HepG2 (cell line): ENCODE results near the gene MRPL28. TPM values are rescaled to one million over a fixed set of nuclear protein-coding genes. Genes with fewer than 3 reads are reported as not detected.

Source experiments
- CCDC6 ChIP-seq: sonication (generic); formaldehyde crosslinking; IDR thresholded peaks from 2 replicates; pipeline ENCODE4 v1.8.1; 2022; ENCODE audit warnings: mild to moderate bottlenecking, missing genetic modification reagents, moderate library complexity
- CENPT ChIP-seq: sonication (generic); formaldehyde crosslinking; IDR thresholded peaks from 2 replicates; pipeline ENCODE4 v1.8.0; 2022; ENCODE audit warnings: low read depth, mild to moderate bottlenecking, moderate library complexity, missing genetic modification reagents
- FOXC1 ChIP-seq: sonication (generic); formaldehyde crosslinking; IDR thresholded peaks from 2 replicates; pipeline ENCODE4 v1.8.0; 2022; ENCODE audit warnings: mild to moderate bottlenecking, missing genetic modification reagents, borderline replicate concordance
- GATAD2A ChIP-seq: IDR thresholded peaks from 2 replicates; pipeline ENCODE4 v1.6.1; 2016
- GTF2F1 ChIP-seq: fragments of 150-350 bp; IDR thresholded peaks from 2 replicates; pipeline ENCODE4 v1.6.1; 2014; ENCODE audit warnings: low read length
- JARID2 ChIP-seq: sonication (generic); formaldehyde crosslinking; IDR thresholded peaks from 2 replicates; pipeline ENCODE4 v1.8.1; 2023; ENCODE audit warnings: missing genetic modification reagents, inconsistent platforms; ENCODE audit not compliant: insufficient replicate concordance
- NFE2L2 ChIP-seq: fragments of 150-350 bp; IDR thresholded peaks from 2 replicates; pipeline ENCODE4 v1.6.1; 2014; ENCODE audit warnings: low read length
- PPARG ChIP-seq: conservative IDR thresholded peaks from 2 replicates; pipeline ENCODE4 v1.6.1; 2016; ENCODE audit warnings: missing biosample characterization, missing genetic modification reagents
- RFXANK ChIP-seq: IDR thresholded peaks from 2 replicates; pipeline ENCODE4 v1.6.1; 2016
- TBL1XR1 ChIP-seq: fragments of 150-350 bp; IDR thresholded peaks from 2 replicates; pipeline ENCODE4 v1.6.1; 2014; ENCODE audit warnings: borderline replicate concordance, low read length; ENCODE audit not compliant: partially characterized antibody
- ZEB1 ChIP-seq: IDR thresholded peaks from 2 replicates; pipeline ENCODE4 v1.6.1; 2012; ENCODE audit warnings: mild to moderate bottlenecking, low read depth, inconsistent platforms; ENCODE audit not compliant: insufficient replicate concordance
- ZFAT ChIP-seq: sonication (generic); formaldehyde crosslinking; conservative IDR thresholded peaks from 2 replicates; pipeline ENCODE4 v1.8.1; 2023; ENCODE audit warnings: missing genetic modification reagents, inconsistent platforms
- ZNF17 ChIP-seq: sonication (generic); formaldehyde crosslinking; IDR thresholded peaks from 2 replicates; pipeline ENCODE4 v1.5.0; 2020; ENCODE audit warnings: mild to moderate bottlenecking, missing genetic modification reagents
- ZNF207 ChIP-seq: fragments of 450-650 bp; IDR thresholded peaks from 2 replicates; pipeline ENCODE4 v1.6.1; 2016; ENCODE audit warnings: antibody characterized with exemption, borderline replicate concordance
- ZNF382 ChIP-seq: sonication (generic); formaldehyde crosslinking; IDR thresholded peaks from 2 replicates; pipeline ENCODE4 v1.5.0; 2020; ENCODE audit warnings: missing genetic modification reagents, mild to moderate bottlenecking, borderline replicate concordance
- ZNF501 ChIP-seq: sonication (generic); formaldehyde crosslinking; IDR thresholded peaks from 2 replicates; pipeline ENCODE4 v1.5.1; 2020; ENCODE audit warnings: mild to moderate bottlenecking, moderate library complexity, missing genetic modification reagents
- ZNF557 ChIP-seq: sonication (generic); formaldehyde crosslinking; IDR thresholded peaks from 2 replicates; pipeline ENCODE4 v1.4.0; 2020; ENCODE audit warnings: missing genetic modification reagents
- ZNF660 ChIP-seq: sonication (generic); formaldehyde crosslinking; IDR thresholded peaks from 2 replicates; pipeline ENCODE4 v1.5.1; 2020; ENCODE audit warnings: mild to moderate bottlenecking, low read depth, missing genetic modification reagents, borderline replicate concordance
- polyA plus RNA-seq, 8 experiments: library from polyadenylated mRNA; depleted of rRNA in 3 of 8; stranded (reverse) in 7 of 8; unstranded in 1 of 8; fragments of >200 nt; fragmentation: Illumina TruSeq in 4 of 8; extraction: Trizol in 4 of 8; gene quantifications; 2 replicates each; pipeline versions ENCODE4 v1.2.1 to v1.2.3, GENCODE V29; 2011 to 2016; ENCODE audit warnings: low read depth in 4 of 8, missing spikeins in 1 of 8, mixed read lengths in 1 of 8; ENCODE audit not compliant: insufficient read depth in 1 of 8
- total RNA-seq, 5 experiments: library from RNA; depleted of rRNA; stranded (reverse); fragments of >200 nt; fragmentation: Illumina TruSeq; extraction: Trizol; gene quantifications; 2 replicates each; pipeline ENCODE4 v1.2.3, GENCODE V29; 2016; ENCODE audit warnings: low read depth in 1 of 5
- TF ChIP-seq, protein P1 (sequence below): sonication (generic); formaldehyde crosslinking; IDR thresholded peaks from 2 replicates; pipeline ENCODE4 v1.4.0; 2020; ENCODE audit warnings: mild to moderate bottlenecking, low read depth, missing genetic modification reagents
- TF ChIP-seq, protein P2 (sequence below): sonication (generic); formaldehyde crosslinking; IDR thresholded peaks from 2 replicates; pipeline ENCODE4 v1.4.0; 2020; ENCODE audit warnings: missing genetic modification reagents, low read depth, mild to moderate bottlenecking, borderline replicate concordance
- TF ChIP-seq, protein P3 (sequence below): IDR thresholded peaks from 2 replicates; pipeline ENCODE4 v1.6.1; 2016; ENCODE audit warnings: low read depth
- TF ChIP-seq, protein P4 (sequence below): IDR thresholded peaks from 2 replicates; pipeline ENCODE4 v1.6.1; 2018; ENCODE audit warnings: missing genetic modification reagents
- TF ChIP-seq, protein P5 (sequence below): sonication (generic); formaldehyde crosslinking; IDR thresholded peaks from 2 replicates; pipeline ENCODE4 v1.4.0; 2020; ENCODE audit warnings: missing genetic modification reagents, mild to moderate bottlenecking, borderline replicate concordance

Gene MRPL28
- total and polyA plus RNA-seq, 2 of the 13 experiments (the other 11 are each of a cell fraction or from before 2014, with no cell fraction given): 114 to 135 TPM

DNA sequence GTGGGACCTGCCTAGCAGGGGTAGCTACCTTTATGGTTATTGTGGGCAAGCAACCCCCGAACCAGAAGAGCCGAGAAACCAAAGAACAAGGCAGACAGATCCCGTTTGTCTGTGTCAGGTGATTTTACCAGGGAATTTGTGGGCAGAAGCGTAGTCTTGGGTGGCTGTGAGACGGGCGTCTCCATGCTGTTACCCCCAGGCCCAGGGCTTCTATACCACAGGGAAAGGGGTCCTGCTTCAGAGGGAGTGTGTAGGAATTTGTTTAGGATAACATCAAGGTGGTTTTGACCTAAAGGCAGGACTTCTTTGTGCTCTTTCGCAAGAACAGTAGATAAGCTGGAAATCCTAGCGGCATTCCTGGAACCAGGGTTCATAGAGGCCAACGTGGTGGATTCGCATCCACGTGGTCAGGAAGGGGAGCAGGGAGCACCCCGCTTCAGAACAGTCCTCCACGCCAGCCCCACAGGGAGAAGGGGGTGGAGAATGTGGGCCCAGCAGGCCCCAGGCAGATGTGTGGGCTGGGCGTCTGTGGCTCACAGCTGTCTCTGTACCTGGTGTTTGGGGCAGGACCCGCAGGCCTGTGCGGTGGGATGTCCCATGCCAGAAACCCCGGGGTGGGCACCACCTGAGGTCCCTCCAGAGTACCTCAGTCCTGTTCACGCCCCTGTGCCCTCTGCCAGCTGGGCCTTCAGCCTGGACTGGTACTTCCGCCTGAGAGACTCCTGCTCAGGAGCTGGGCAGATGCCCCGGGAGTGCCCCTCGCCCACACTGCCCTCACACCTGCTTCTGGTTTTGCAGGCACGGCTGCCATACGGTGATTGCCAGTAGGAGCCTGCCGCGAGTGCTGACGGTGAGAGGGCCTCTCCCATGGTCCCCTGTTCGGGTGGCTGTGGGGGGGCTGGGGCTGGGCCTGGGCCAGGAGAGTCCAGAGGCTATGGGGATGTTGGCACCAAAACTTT lies 35.5 kb upstream of the MRPL28 start (continued):
- TF ChIP-seq, protein P1, sequence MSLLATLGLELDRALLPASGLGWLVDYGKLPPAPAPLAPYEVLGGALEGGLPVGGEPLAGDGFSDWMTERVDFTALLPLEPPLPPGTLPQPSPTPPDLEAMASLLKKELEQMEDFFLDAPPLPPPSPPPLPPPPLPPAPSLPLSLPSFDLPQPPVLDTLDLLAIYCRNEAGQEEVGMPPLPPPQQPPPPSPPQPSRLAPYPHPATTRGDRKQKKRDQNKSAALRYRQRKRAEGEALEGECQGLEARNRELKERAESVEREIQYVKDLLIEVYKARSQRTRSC: 0 out of 2 replicates have a peak, but pooled peaks have one; percentile 51
- no peak for TF ChIP-seq NFE2L2
- TF ChIP-seq ZNF207: no peak
- TF ChIP-seq, protein P2, sequence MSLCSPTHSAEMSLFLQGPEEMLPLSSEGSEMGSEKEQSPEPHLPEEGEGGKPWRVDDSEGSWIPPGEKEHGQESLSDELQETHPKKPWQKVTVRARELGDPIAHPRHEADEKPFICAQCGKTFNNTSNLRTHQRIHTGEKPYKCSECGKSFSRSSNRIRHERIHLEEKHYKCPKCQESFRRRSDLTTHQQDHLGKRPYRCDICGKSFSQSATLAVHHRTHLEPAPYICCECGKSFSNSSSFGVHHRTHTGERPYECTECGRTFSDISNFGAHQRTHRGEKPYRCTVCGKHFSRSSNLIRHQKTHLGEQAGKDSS: peak; percentile 91
- TF ChIP-seq ZFAT: no peak
- TF ChIP-seq, protein P3, sequence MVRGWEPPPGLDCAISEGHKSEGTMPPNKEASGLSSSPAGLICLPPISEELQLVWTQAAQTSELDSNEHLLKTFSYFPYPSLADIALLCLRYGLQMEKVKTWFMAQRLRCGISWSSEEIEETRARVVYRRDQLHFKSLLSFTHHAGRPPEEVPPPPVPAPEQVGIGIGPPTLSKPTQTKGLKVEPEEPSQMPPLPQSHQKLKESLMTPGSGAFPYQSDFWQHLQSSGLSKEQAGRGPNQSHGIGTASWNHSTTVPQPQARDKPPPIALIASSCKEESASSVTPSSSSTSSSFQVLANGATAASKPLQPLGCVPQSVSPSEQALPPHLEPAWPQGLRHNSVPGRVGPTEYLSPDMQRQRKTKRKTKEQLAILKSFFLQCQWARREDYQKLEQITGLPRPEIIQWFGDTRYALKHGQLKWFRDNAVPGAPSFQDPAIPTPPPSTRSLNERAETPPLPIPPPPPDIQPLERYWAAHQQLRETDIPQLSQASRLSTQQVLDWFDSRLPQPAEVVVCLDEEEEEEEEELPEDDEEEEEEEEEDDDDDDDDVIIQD: 0 out of 2 replicates have a peak, but pooled peaks have one; percentile 25
- peak; percentile 75 for TF ChIP-seq PPARG
- TF ChIP-seq ZNF660 (CRISPR knock-in tag): no peak
- TF ChIP-seq, protein P4, sequence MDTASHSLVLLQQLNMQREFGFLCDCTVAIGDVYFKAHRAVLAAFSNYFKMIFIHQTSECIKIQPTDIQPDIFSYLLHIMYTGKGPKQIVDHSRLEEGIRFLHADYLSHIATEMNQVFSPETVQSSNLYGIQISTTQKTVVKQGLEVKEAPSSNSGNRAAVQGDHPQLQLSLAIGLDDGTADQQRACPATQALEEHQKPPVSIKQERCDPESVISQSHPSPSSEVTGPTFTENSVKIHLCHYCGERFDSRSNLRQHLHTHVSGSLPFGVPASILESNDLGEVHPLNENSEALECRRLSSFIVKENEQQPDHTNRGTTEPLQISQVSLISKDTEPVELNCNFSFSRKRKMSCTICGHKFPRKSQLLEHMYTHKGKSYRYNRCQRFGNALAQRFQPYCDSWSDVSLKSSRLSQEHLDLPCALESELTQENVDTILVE (CRISPR knock-in tag): peak; percentile 98
- TF ChIP-seq ZNF557: no peak
- TF ChIP-seq CENPT (CRISPR knock-in tag): no peak
- TF ChIP-seq, protein P5, sequence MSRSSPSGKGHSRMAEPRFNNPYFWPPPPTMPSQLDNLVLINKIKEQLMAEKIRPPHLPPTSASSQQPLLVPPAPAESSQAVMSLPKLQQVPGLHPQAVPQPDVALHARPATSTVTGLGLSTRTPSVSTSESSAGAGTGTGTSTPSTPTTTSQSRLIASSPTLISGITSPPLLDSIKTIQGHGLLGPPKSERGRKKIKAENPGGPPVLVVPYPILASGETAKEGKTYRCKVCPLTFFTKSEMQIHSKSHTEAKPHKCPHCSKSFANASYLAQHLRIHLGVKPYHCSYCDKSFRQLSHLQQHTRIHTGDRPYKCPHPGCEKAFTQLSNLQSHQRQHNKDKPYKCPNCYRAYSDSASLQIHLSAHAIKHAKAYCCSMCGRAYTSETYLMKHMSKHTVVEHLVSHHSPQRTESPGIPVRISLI (CRISPR knock-in tag): peak; percentile 46; the same call in 1 of the 2 replicates
- TF ChIP-seq ZNF382: no peak
- TF ChIP-seq ZNF501 (CRISPR knock-in tag): no peak
- no peak for TF ChIP-seq GTF2F1
- no peak for TF ChIP-seq ZEB1
- no peak for TF ChIP-seq ZNF17 (CRISPR knock-in tag)
- no peak for TF ChIP-seq TBL1XR1
- TF ChIP-seq JARID2 (CRISPR knock-in tag): no peak
- peak; percentile 53; the same call in 1 of the 2 replicates for TF ChIP-seq RFXANK (CRISPR knock-in tag)
- peak; percentile 63; the same call in 1 of the 2 replicates for TF ChIP-seq CCDC6 (CRISPR knock-in tag)
- no peak; the same call in 1 of the 2 replicates for TF ChIP-seq FOXC1 (CRISPR knock-in tag)
- TF ChIP-seq GATAD2A: peak; percentile 98
